Dendritic cell treated with granulocyte-macrophage colony-stimulating factor and Interleukin-4, amounts not matched to agents 40 ng/mL and 50 ng/mL, for 4 days (primary cell): ENCODE data around the gene AGAP2.
A peak's percentile ranks its signal among the peaks of the same experiment; 100 is the strongest.

Experiments used
- H3K27ac Mint-ChIP-seq: one replicate; pipeline ENCODE4 v1.8.0; 2022; ENCODE audit warnings: mild to moderate bottlenecking, mixed read lengths
- H3K27me3 Mint-ChIP-seq: one replicate; pipeline ENCODE4 v1.8.0; 2022; ENCODE audit warnings: mild to moderate bottlenecking, mixed read lengths
- H3K36me3 Mint-ChIP-seq: one replicate; pipeline ENCODE4 v1.8.0; 2022; ENCODE audit warnings: low read depth, mixed read lengths
- H3K4me1 Mint-ChIP-seq: one replicate; pipeline ENCODE4 v1.8.0; 2022; ENCODE audit warnings: low read depth, mixed read lengths
- H3K4me3 Mint-ChIP-seq: one replicate; pipeline ENCODE4 v1.8.0; 2022; ENCODE audit warnings: mild to moderate bottlenecking, moderate library complexity, mixed read lengths
- H3K9me3 Mint-ChIP-seq: one replicate; pipeline ENCODE4 v1.8.0; 2022; ENCODE audit warnings: mixed read lengths
- intact Hi-C: fragments of 100-400 bp; cut with micrococcal nuclease; formaldehyde crosslinking; loops from one replicate; pipeline ENCODE4 v1.15.0; 2022

The AGAP2 gene

GRCh38 chr12:57753756-57754337 lies 15.3 kb upstream of the AGAP2 start:
- H3K4me1 Mint-ChIP-seq = peaks cover 69% of the 10 kb centered on the region
- no peaks in the 10 kb centered on the region for H3K9me3 Mint-ChIP-seq
- peak overlapping the region; percentile 74 for H3K4me3 Mint-ChIP-seq

GRCh38 chr12:57752668-57753000 lies 14.1 kb upstream of the AGAP2 start:
- H3K4me1 Mint-ChIP-seq = peaks cover 63% of the 10 kb centered on the region
- H3K27me3 Mint-ChIP-seq = peaks cover 7% of the 10 kb centered on the region
- H3K9me3 Mint-ChIP-seq = no peaks in the 10 kb centered on the region
- peak overlapping the region; percentile 83 for H3K27ac Mint-ChIP-seq
- peak overlapping the region; percentile 81 for H3K4me3 Mint-ChIP-seq
- intact Hi-C loops = loop anchor here (2.0 to 5.0 kb wide), 2 partner anchors 60 to 205 kb away; partner anchors contain the start of gene DCTN2
- H3K36me3 Mint-ChIP-seq = peaks cover 53% of the 10 kb centered on the region

More at GRCh38 chr12:57753756-57754337, 15.3 kb upstream of the AGAP2 start:
- intact Hi-C loops = loop anchor here (2.0 to 5.0 kb wide), 2 partner anchors 61 to 207 kb away; partner anchors contain the start of gene DCTN2
- Mint-ChIP-seq H3K36me3 (peaks cover 53% of the 10 kb centered on the region), H3K27ac (peak overlapping the region; percentile 83), H3K27me3 (peaks cover 7% of the 10 kb centered on the region)

GRCh38 chr12:57751788-57752667 lies 13.5 kb upstream of the AGAP2 start, which contains the start of gene CDK4:
Gene CDK4, minus strand, starts transcription at chr12:57752310. Its CDS starts 593 bp downstream, at chr12:57751717.
- Mint-ChIP-seq H3K4me1 (peaks cover 64% of the 10 kb centered on the region), H3K27me3 (peaks cover 7% of the 10 kb centered on the region), H3K4me3 (peak within 1 kb of the TSS; percentile 81), H3K36me3 (peaks cover 55% of the 10 kb centered on the region), H3K27ac (peak within 1 kb of the TSS; percentile 83), H3K9me3 (no peaks in the 10 kb centered on the region)
- intact Hi-C loops = loop anchor here (2.0 to 5.0 kb wide), 2 partner anchors 59 to 205 kb away; partner anchors contain the start of gene DCTN2

- H3K9me3 Mint-ChIP-seq = no peaks in the 10 kb centered on the region
- H3K4me1 Mint-ChIP-seq = peaks cover 64% of the 10 kb centered on the region
- intact Hi-C loops = loop anchor here (5.0 kb wide), 1 partner anchor 204 kb away; the partner anchor contains the start of gene DCTN2
- peaks cover 56% of the 10 kb centered on the region for H3K36me3 Mint-ChIP-seq
- peak overlapping the region; percentile 81 for H3K4me3 Mint-ChIP-seq
- peaks cover 7% of the 10 kb centered on the region for H3K27me3 Mint-ChIP-seq
- peak overlapping the region; percentile 83 for H3K27ac Mint-ChIP-seq
These were observed 12.9 kb upstream of the AGAP2 start for GRCh38 chr12:57751432-57751787.

- Mint-ChIP-seq H3K9me3 (no peaks in the 10 kb centered on the region), H3K27ac (peak overlapping the region; percentile 83), H3K4me1 (peaks cover 66% of the 10 kb centered on the region), H3K36me3 (peaks cover 62% of the 10 kb centered on the region), H3K4me3 (peak overlapping the region; percentile 81), H3K27me3 (peaks cover 7% of the 10 kb centered on the region)
- intact Hi-C loops = loop anchor here (5.0 kb wide), 1 partner anchor 203 kb away; the partner anchor contains the start of gene DCTN2
These were observed 12.3 kb upstream of the AGAP2 start for GRCh38 chr12:57750561-57751431.

- H3K9me3 Mint-ChIP-seq = no peaks in the 10 kb centered on the region
- no peak overlapping the region for H3K27ac Mint-ChIP-seq
- intact Hi-C loops = no loop called here
- peaks cover 73% of the 10 kb centered on the region for H3K36me3 Mint-ChIP-seq
- H3K4me3 Mint-ChIP-seq = no peak overlapping the region
- H3K4me1 Mint-ChIP-seq = peaks cover 68% of the 10 kb centered on the region
- no peaks in the 10 kb centered on the region for H3K27me3 Mint-ChIP-seq
These were observed 10.5 kb upstream of the AGAP2 start for GRCh38 chr12:57749061-57749460.

GRCh38 chr12:57746025-57746424 lies 7.5 kb upstream of the AGAP2 start:
- Mint-ChIP-seq H3K27me3 (no peaks in the 10 kb centered on the region), H3K36me3 (peaks cover 61% of the 10 kb centered on the region), H3K9me3 (no peaks in the 10 kb centered on the region), H3K4me1 (peaks cover 60% of the 10 kb centered on the region), H3K27ac (peak overlapping the region; percentile 99), H3K4me3 (peak overlapping the region; percentile 96)
- intact Hi-C loops = no loop called here

- Mint-ChIP-seq H3K4me3 (peak overlapping the region; percentile 96), H3K4me1 (peaks cover 60% of the 10 kb centered on the region), H3K9me3 (no peaks in the 10 kb centered on the region), H3K36me3 (peaks cover 56% of the 10 kb centered on the region), H3K27ac (peak overlapping the region; percentile 99), H3K27me3 (no peaks in the 10 kb centered on the region)
- intact Hi-C loops = no loop called here
These were observed 6.9 kb upstream of the AGAP2 start for GRCh38 chr12:57745485-57745881.

GRCh38 chr12:57744777-57745484 lies 6.4 kb upstream of the AGAP2 start, which contains the start of gene TSPAN31:
Gene TSPAN31, plus strand, starts transcription at chr12:57745039. Its CDS starts 116 bp downstream, at chr12:57745155.
- intact Hi-C loops = loop anchor here (5.0 kb wide), 1 partner anchor 163 kb away; no protein-coding TSS in a partner anchor
- H3K27ac Mint-ChIP-seq = peak within 1 kb of the TSS; percentile 99
- peak within 1 kb of the TSS; percentile 96 for H3K4me3 Mint-ChIP-seq
- no peaks in the 10 kb centered on the region for H3K27me3 Mint-ChIP-seq
- peaks cover 51% of the 10 kb centered on the region for H3K36me3 Mint-ChIP-seq
- H3K9me3 Mint-ChIP-seq = no peaks in the 10 kb centered on the region
- peaks cover 60% of the 10 kb centered on the region for H3K4me1 Mint-ChIP-seq

GRCh38 chr12:57744194-57744776 lies 5.7 kb upstream of the AGAP2 start:
- peaks cover 66% of the 10 kb centered on the region for H3K4me1 Mint-ChIP-seq
- H3K9me3 Mint-ChIP-seq = no peaks in the 10 kb centered on the region
- peak overlapping the region; percentile 99 for H3K27ac Mint-ChIP-seq
- peak overlapping the region; percentile 96 for H3K4me3 Mint-ChIP-seq
- intact Hi-C loops = loop anchor here (5.0 kb wide), 1 partner anchor 162 kb away; no protein-coding TSS in a partner anchor
- H3K27me3 Mint-ChIP-seq = no peaks in the 10 kb centered on the region
- H3K36me3 Mint-ChIP-seq = peaks cover 45% of the 10 kb centered on the region

- Mint-ChIP-seq H3K9me3 (no peaks in the 10 kb centered on the region), H3K27me3 (no peaks in the 10 kb centered on the region), H3K4me1 (peaks cover 65% of the 10 kb centered on the region), H3K4me3 (peak overlapping the region; percentile 96), H3K27ac (peak overlapping the region; percentile 99), H3K36me3 (peaks cover 40% of the 10 kb centered on the region)
- intact Hi-C loops = loop anchor here (5.0 kb wide), 1 partner anchor 161 kb away; no protein-coding TSS in a partner anchor
These were observed 5.2 kb upstream of the AGAP2 start for GRCh38 chr12:57743769-57744168.

- intact Hi-C loops = loop anchor here (5.0 kb wide), 1 partner anchor 160 kb away; no protein-coding TSS in a partner anchor
- H3K27me3 Mint-ChIP-seq = no peaks in the 10 kb centered on the region
These were observed 3.5 kb upstream of the AGAP2 start for GRCh38 chr12:57741844-57742738.

More at GRCh38 chr12:57741844-57742738, 3.5 kb upstream of the AGAP2 start:
- H3K27ac Mint-ChIP-seq = peak overlapping the region; percentile 84
- H3K36me3 Mint-ChIP-seq = peaks cover 26% of the 10 kb centered on the region
- no peaks in the 10 kb centered on the region for H3K9me3 Mint-ChIP-seq
- peak overlapping the region; percentile 85 for H3K4me3 Mint-ChIP-seq
- H3K4me1 Mint-ChIP-seq = peaks cover 62% of the 10 kb centered on the region
